Right renal pelvis (tissue), 4 donors: ENCODE results near the gene IMPG2. TPM values are rescaled to one million over a fixed set of nuclear protein-coding genes. Genes with fewer than 3 reads are reported as not detected.
A peak's percentile ranks its signal among the peaks of the same experiment; 100 is the strongest.

Source experiments
- DNase-seq, 4 donors: peaks; one replicate each; pipeline ENCODE4 v3.0.0-alpha.2; 2013; ENCODE audit warnings: low read depth in 4 of 4, low spot score in 3 of 4, missing footprints in 1 of 4
- polyA plus RNA-seq, 4 donors: library from polyadenylated mRNA; unstranded; fragments of 120-200 nt; gene quantifications; one replicate each; pipeline ENCODE4 v1.2.1, GENCODE V29; 2013; ENCODE audit not compliant: insufficient read length in 4 of 4

Gene IMPG2
- polyA plus RNA-seq, 4 donors, result 0.29 to 0.63 (median 0.47) TPM

- no peak for DNase-seq
These were observed 41.6 kb downstream of the IMPG2 start for GRCh38 chr3:101278727-101279126.

GRCh38 chr3:101273608-101274007 lies 46.8 kb downstream of the IMPG2 start:
- DNase-seq, result no peak

DNA sequence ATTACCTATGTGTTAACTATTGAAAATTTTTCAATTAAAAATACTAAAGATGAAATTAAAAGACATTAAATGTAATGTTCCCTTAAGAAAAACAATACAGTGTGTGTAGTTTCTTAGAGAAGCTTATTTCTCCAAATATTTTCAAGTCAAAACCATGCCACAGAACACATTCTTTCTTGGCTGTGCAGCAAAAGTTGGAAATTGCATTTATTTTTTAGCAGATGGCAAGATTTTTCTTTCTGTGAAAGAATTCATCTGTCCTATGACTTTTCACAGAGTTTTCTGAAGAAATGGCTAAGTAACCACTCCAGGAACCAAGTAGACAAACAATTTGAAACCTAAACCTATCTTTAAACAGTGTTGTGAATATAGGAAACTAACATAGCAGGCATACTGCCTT lies 47.2 kb downstream of the IMPG2 start:
- no peak for DNase-seq

- DNase-seq, result no peak
These were observed 48.6 kb downstream of the IMPG2 start for GRCh38 chr3:101271728-101272127.

- no peak for DNase-seq
These were observed 50.2 kb downstream of the IMPG2 start for GRCh38 chr3:101270149-101270548.

DNA sequence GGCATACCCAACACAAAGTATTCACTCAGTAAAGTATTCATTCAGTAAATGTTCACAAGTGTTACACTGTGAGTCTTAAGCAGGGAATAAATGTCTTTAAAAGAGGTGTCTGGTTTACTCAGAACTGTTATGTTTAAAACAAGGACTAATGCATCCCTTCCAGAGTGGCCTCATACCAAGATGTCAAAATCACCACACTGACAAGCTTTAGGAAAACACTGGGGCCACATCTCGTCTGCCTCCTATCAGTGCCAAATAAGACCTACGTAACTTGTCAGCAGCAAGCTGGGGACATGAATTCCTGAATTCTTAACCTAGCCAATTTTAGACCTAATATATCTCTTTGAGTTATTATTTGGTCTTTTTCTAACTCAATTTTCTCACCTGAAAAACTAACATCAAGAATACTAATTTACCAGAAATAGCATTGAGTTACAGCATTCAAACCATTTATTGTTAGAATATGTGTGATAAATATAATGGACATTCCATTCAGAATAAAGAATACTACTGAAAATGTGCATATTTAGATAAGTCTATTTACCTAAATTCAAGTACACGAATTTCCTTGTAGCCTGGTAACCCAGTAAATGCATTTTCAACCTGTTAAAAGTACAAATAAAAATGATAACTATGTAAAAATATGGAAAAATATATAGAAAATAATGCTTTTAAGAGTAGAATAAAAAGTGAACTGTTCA lies 51.3 kb downstream of the IMPG2 start:
- no peak for DNase-seq

GRCh38 chr3:101268141-101268540 lies 52.2 kb downstream of the IMPG2 start:
- no peak for DNase-seq

- DNase-seq, result no peak
These were observed 53.8 kb downstream of the IMPG2 start for GRCh38 chr3:101266566-101266965.

DNA sequence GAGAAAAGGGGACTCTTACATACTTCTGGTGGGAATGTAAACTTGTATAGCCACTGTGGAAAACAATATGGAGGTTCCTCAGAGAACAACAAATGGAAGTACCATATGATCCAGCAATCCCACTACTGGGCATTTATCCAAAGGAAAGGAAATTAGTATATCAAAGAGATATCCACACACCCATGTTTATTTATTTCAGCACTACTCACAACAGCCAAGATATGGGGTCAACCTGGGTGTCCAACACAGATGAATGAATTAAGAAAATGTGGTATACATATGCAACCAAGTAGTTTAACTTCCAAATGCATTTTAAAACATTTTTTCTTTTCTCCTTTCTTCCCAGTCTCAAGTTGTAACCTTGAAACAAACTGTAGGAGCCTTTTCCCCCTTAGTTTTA lies 54.3 kb downstream of the IMPG2 start:
- no peak for DNase-seq

GRCh38 chr3:101262393-101263240 lies 57.8 kb downstream of the IMPG2 start:
- no peak for DNase-seq

GRCh38 chr3:101261506-101261905 lies 58.9 kb downstream of the IMPG2 start:
- DNase-seq, result no peak

GRCh38 chr3:101259485-101260341 lies 60.7 kb downstream of the IMPG2 start:
- no peak for DNase-seq

DNA sequence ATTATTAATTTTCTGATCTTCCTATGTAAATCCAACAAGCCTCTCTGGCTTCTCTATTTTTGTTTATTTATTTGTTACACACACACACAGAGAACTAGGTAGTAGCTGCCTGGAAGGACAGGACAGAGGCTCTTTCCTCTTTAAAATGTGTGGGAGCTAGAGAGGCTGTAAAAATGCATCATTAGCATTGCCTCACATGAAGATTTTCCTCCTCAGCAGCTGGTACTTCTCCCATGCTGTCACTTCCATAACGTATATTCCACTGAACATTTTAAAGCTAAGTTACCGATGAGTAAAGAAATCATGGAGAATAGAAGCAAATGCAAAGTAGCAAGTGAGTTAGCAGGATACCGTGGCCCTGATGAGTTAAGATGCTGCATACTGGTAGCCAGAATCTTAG lies 63.9 kb downstream of the IMPG2 start:
- DNase-seq, result peak; percentile 10 to 39 (median 30)

- DNase-seq, result no peak
These were observed 64.9 kb downstream of the IMPG2 start for GRCh38 chr3:101255441-101255840.

GRCh38 chr3:101253396-101253795 lies 67.0 kb downstream of the IMPG2 start:
- DNase-seq, result no peak

DNA sequence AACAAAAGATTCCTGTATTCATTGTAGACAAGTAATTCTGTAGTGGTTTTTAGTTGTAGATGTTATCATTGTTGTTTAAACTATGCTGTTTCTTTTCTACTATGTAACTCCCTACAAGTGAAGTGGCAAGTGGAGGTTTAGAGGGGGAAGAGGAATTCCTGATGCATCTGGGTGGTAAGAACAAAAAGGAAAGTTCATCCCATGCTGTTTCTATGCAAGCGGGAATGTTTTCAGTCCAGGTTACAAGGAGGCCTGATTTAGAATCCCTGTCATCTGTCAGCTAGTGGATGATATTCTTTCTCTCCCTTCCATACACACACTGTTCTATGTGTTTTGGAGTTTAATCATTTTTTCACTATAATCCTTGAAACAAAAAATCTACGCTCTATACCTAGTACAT lies 67.4 kb downstream of the IMPG2 start:
- no peak for DNase-seq

- no peak for DNase-seq
These were observed 68.1 kb downstream of the IMPG2 start for GRCh38 chr3:101252307-101252706.

DNA sequence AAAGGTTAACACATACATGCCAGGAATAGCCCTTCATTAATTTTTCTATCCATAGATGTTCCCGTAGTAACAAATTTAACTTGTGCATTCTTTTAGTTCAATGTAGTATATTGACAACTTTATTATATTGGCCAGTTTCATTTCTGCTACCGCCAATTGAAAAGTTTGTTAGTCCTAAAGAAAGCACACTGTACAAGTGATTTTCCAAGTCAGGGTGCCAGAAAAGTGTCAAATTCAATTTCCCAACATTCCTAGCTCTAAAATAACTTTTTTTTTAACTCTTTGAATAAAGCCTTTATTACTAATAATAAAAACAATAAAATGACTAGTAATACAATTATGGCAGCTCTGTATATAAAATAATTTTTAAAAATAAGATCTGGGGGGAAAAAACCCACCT lies 68.9 kb downstream of the IMPG2 start:
- no peak for DNase-seq

DNA sequence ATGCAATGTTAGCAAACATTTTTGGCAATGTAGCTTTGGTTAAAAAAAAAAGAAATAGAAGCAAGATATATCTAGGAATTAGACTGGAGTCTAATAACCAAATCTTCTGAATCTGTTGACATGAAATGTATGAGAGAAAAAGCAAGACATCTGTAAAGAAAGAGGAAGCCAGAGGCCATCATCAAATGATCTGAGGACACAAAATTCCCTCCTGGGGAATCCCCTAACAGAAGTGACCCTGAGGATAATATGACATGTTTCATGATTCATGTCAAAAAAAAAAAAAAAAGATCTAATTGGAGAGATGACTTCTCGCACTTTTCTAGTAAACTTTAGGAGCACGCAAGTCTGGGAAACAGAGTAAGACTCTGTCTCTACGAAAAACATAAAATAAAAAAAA lies 70.9 kb downstream of the IMPG2 start:
- no peak for DNase-seq

- no peak for DNase-seq
These were observed 71.6 kb downstream of the IMPG2 start for GRCh38 chr3:101248736-101249135.

GRCh38 chr3:101244212-101244575 lies 76.2 kb downstream of the IMPG2 start:
- no peak for DNase-seq
